Suppressor macrophage treated with lipopolysaccharide for 4 hours (primary cell): Measurements from ENCODE around the gene GLYR1.
A peak's percentile ranks its signal among the peaks of the same experiment; 100 is the strongest.
"Not testable (repeated sequence)": the region's sequence is repeated elsewhere in the genome, so short reads cannot be mapped to it uniquely, and the experiment has no call there.

Experiments used
- DNase-seq: peaks from one replicate; pipeline ENCODE4 v3.0.0-alpha.2; 2020

The GLYR1 gene

DNA sequence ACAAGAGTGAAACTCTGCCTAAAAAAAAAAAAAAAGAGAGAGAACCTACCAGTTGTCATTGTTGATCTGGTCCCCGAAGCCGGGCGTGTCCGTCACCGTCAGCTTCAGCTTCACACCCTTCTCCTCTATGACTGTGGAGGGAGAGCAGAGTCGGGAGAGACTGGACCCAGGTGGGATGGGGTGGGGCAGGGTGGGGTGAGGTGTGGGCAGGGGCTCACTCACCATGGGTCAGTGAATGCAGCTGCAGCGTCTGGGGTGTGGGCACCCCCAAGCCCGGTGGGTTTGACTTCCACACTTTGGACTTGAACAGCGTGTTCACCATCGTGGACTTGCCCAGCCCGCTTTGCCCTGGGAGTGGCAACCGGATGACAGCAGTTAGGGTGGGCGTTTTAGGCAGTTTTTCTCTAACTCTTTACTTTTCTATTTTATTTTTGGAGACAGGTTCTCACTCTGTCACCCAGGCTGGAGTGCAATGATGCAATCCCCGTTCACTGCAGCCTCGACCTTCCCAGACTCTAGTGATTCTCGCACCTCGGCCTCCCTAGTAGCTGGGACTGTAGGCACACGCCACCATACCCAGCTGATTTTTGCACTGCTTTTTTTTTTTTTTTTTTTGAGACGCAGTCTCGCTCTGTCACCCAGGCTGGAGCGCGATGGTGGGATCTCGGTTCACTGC, 61.2 kb downstream of the GLYR1 start:
- no peak for DNase-seq

DNA sequence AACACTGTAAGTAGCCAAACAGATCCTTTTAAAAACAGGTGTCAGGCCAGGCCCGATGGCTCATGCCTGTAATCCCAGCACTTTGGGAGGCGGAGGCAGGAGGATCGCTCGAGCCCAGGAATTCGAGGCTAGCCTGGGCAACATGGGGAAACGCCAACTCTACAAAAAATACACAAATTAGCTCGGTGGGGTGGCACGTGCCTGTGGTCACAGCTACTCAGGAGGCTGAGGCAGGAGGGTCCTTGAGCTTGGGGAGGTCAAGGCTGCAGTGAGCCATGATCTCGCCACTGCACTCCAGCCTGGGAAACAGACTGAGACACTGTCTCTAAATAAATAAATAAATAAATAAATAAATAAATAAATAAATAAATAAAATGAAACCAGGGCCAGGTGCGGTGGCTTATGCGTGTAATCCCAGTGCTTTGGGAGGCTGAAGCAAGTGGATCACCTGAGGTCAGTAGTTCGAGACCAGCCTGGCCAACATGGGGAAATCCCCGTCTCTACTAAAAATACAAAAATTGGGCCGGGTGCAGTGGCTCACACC, 62.6 kb downstream of the GLYR1 start:
- not testable (repeated sequence) for DNase-seq

DNA sequence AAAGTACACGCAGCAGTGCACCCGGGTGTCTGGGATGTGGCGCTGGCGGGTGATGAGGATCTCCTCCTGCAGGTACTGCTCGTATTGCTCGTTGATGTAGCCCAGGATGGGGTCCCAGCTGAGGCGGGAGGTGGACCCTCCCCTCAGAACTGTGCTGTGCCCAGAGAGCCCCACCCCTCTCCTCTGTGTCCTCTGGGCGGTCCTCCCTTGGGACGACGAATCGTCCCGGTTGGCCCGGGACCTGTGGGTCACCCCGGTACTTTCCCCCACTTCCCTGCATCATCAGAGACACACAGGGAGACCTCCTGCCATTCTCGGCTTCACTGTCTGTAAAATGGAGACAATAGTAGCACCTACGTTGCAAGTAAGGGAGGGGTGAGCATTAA, 63.1 kb downstream of the GLYR1 start:
- DNase-seq, result no peak

DNA sequence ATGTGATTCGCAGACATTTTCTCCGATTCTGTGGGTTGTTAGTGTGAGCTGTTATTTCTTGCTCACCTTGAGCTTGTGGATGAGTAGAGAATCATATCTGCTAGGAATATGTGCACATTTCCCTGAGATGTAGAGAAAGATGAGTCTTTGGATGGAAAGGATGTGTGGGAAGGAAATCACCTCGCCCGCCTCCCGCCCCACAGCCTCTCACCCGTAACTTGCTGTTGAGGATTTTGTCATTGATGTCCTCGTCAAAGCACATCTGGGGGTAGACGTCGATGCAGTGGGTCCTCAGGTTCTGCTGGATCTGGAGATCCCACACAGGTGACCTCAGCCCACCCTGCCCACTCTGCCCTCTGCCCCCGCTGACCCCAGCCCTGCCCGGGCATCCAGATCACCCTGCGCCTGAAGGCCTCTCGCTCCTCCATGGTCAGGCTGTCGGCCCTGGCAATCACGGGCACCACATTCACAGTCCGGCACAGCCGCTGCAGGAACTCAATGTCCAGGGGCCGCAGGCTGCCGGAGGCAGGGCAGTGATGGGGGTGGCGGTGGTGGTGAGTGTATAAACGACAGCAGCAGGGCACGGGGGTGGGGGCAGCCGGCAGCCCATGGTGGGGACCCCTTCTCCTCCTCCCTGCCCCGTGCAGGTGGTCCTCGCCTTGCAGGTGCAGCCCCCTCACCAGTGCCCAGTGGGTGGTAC, 63.7 kb downstream of the GLYR1 start:
- DNase-seq, result no peak

DNA sequence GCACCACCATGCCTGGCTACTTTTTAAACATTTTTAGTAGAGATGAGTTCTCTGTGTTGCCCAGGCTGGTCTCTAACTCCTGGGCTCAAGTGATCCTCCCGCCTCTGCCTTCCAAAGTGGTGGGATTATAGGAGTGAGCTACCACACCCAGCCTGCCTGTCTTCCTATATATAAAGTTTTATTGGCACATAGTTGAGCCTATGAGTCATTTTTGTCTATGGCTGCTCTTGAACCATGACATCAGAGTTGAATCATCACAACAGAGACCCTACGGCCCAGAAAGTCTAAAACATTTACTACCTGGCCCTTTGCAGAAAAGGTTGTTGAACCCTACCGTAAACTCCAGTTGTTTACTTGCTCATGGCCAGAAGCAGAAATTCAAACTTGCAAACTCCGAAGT, 66.9 kb downstream of the GLYR1 start:
- DNase-seq, result no peak

DNA sequence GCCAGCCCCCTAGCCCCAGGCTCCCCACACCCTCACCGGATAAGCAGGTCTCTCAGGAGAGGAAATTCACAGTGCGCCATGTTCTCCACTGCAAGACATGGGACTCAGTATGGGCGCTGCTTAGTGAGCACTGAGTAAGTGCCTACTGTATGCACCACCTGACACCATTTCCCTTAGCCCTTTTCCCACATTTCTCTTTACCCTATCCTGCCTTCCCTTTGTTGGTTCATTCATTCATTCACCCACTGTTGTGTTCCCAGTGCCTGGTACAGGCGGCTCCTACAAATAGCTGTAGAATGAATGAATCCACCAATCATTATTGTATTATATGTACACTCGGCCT, 69.1 kb downstream of the GLYR1 start:
- DNase-seq, result no peak

DNA sequence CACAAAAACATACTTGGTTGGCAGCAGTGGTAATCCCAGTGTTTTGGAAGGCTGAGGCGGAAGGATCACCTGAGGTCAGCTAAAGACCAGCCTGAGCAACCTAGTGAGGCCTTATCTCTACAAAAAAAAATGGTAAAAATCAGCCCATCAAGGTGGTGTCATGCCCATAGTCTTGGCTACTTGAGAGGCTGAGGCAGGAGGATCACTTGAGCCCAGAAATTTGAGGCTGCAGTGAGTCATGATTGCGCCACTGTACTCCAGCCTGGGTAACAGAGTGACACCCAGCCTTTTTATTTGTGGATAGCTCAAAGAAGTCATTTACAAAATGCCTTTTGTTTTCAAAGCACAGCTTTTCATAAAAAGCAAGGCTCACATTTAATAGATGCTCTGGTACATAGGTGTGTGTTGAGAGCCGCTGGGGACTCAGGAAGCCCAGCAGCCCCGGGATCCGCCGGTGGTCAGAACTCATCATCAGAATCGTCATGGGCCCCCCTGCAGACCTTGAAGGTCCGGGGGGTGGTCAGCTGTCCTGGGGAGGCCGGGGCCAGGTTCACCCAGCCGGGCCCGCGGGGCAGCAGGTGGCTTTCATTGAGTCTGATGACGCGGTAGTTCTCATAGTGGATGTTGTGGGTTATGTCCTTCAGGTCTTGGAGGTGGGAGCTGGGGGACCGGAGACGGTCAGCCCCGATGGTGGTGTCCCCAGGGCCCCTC, 69.6 kb downstream of the GLYR1 start:
- no peak for DNase-seq

DNA sequence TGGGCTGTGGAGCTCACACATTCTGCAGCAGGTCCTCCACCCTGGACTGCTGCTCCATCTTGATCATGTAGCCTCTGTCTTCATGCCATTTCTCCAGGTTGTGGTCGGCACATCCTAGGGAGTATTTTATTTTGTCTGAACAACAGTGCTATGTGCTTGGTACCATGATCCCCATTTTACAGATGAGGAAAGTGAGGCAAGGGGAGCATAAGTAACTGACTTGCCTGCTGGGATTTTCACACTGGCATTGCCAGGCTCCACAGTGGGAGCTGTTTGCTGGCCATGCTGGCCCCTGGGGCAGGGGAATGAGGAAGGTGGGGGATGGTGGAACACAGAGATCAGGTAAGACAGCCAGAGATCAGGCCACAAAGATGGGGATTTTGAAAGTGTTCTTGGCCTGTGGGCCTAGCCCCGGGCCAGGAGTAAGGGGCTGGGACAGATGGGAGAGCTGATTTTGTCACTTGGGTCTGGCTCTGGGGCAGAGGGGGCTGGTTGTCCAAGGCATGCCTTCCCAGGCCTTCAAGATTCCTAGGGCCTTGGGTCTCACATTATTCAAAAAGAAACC, 70.9 kb downstream of the GLYR1 start:
- no peak for DNase-seq

DNA sequence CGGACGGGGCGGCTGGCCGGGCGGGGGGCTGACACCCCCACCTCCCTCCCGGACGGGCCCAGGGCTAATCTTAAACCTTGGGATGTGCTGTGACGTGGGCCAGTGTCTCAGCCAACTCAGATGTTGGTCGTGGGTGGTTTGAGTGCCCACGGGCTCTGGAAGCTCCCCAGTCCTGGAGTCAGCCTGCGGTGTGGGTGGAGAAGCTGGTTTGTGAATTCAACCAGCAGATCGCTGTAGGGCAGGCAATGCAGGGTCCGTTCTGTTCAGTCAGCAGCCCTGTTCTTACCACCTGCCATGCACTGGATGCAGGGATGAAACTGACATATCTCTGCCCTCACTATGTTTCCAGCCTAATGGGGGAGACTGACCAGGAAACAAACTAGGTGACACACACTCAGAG, 72.1 kb downstream of the GLYR1 start:
- no peak for DNase-seq

DNA sequence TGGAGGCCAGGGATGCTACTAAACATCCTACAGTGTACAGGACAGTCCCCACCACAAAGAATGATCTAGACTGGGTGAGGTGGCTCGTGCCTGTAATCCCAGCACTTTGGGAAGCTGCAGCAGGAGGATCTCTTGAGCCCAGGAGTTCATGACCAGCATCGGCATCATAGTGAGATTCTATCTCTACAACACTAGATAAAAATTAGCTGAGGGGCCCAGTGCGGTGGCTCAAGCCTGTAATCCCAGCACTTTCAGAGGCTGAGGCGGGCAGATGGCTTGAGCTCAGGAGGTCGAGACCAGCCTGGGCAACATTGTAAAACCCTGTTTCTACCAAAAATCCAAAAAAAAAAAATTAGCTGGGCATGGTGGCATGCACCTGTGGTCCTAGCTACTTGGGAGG, 74.7 kb downstream of the GLYR1 start:
- DNase-seq, result no peak

DNA sequence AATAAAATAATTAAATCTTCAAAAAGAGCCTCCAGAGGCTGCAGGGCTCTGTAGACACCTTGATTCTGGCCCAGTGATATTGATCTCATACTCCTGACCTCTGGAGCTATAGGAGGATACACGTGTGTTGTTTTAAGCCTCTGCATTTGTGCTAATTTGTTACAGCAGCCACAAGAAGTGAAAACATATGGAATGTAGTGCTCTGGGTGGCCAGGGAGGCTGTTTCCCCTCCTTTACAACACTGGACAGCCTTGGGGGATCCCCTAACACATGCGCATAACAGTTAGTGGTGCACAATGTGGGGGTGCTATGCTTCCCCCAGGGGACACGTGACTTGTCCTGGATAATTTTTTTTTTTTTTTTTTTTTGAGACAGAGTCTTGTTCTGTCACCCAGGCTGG, 75.4 kb downstream of the GLYR1 start:
- no peak for DNase-seq

DNA sequence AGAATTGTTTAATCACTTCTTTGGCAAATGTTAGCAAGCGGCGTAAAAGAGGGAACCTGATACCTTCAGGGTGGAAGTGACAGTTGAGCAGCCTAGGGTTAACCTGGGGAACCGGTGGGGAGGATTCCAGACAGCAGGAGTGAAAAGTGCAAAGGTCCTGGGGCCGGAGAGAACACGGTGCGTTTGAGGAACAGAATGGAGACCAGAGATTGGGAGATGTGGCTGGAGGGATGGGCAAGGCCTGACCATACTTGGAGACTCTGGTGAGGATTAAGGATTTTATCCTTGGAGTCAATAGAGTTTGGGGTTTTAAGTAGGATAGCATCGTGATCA, 77.8 kb downstream of the GLYR1 start:
- DNase-seq, result no peak

DNA sequence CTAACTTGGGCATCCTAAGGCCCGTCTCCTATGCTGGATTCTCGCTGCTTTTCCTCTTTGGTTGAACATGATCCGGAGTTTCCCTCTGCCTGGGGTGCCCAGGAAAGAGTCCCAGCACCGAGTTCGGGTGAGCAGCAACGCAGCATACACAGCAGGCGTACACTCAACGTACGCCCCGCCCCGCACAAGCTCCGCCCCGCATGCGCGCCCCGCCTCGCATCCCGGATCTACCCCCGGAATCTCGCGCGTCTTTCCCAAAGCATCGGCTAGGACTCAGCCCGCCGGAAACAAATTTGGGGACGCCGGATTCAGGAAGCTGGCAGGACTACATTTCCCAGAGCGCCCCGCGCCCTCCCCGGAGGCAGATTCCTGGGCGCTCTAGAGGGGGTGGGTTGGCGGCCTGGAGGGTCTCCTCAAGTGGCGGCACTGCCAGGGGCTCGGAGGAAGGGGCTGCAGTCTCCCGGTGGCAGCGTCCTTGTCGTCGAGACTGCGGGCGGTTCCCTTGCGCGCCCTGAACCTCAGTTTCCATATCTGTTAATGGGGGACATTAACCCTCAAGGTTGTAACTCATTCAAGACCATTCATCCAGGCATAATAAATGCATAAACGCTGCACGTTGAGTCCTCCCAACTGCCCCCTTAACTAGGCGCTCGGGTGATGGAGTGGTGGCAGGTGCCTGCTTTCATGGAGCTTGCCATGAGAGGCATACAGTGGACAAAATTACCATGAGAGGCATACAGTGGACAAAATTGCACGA, 78.4 kb downstream of the GLYR1 start:
- peak; percentile 97 for DNase-seq

DNA sequence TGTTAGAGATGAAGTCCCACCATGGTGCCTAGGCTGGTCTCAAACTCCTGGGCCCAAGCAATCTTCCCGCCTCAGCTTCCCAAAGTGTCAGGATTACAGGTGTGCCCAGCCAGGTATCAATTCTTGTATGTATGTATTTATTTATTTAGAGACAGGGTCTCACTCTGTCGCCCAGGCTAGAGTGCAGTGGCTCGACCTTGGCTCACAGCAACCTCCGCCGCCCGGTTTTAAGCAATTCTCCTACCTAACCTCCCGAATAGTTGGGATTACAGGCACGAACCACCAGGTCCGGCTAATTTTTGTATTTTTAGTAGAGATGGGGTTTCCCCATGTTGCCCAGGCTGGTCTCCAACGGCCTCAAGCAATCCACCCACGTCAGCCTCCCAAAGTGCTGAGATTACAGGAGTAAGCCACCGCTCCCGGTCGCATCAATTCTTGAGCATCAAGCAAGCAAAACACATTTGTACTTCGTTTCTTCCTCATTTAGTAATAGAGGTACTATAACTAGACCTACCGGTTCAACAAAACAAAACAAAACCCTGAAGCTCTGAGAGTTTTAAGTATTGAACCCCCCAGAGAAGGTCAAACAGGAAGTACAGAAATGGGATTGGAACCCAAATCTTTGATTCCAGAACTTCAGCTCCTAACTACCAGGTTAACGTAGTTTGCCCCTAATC, 79.1 kb downstream of the GLYR1 start:
- peak; percentile 51 for DNase-seq

DNA sequence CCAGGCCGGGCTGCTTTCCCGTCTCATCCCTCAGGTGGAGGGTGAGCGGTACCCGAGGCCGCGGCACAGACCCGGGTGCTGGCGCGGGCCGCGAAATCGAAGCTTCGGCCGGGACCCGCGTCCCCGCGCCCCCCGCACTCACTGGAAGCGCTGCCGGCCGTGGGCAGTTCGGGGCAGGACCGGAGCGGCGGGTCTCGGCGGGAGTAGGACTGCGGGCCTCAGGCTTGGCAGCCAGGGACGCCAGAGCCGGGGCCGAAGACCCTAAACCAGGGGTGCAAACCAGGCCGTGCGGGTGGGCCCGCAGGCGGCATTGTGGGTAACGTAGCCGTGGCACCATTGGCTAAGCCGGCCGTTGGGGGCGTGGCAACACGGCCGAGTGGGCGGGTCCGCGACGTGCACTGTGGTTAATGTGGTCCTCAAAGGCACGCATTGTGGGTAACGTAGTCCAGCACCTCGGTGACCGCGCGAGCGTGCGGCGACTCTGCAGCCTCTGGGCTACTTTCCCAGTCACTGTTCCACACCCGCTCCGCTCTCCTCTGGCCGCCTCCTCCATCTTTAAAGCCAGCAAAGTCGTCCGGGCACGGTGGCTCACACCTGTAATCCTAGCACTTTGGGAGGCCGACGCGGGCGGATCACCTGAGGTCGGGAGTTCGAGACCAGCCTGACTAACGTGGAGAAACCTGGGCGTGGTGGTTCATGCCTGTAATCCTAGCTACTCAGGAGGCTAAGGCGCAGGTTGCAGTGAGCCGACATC, 80.0 kb downstream of the GLYR1 start, which contains the start of gene ZNF500:
Gene ZNF500, minus strand, starts transcription at position 288 of the 754 bp plus-strand sequence. CDS start 1,184 bp downstream, outside the sequence.
- DNase-seq, result peak; percentile 98

DNA sequence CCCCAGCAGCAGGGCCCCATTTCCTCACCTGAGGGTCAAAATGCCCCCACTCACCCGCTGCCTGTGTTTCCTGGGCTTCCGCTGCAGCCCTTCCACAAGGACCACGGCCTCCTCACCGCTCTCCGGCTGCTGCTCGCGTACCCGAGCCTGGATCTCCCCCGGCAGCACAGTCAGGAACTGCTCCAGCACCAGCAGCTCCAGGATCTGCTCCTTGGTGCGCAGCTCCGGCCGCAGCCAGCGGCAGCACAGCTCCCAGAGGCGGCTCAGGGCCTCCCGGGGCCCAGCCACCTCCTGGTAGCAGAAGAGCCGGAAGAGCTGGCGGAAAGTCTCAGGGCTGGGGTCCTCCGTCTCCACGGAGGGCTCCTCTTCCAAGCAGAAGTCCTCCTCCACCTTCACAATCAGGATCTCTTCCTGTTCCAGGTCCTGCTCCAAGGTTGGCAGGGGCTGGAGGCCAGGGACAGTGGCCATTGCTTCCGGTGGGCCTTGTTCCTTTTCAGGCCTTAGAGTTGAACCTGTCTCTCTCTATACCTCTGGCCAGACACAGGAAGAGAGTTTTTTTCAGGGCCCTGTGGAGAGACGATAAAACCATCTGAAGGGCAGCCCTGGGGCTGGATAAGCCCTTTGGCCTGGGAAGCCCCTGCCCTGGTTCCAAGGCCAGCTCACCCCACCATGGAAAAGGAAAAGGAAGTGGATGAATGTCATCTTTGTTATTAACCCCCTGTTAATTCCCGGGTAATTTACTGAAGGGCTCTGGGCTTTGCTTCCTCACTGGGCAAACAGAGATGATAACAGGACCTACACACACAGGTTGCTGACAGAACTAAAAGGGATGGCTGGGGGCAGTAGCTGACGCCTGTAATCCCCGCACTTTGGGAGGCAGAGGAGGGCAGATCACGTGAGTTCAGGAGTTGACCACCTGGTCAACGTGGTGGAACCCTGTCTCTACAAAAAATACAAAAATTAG, 81.3 kb downstream of the GLYR1 start:
- no peak for DNase-seq

DNA sequence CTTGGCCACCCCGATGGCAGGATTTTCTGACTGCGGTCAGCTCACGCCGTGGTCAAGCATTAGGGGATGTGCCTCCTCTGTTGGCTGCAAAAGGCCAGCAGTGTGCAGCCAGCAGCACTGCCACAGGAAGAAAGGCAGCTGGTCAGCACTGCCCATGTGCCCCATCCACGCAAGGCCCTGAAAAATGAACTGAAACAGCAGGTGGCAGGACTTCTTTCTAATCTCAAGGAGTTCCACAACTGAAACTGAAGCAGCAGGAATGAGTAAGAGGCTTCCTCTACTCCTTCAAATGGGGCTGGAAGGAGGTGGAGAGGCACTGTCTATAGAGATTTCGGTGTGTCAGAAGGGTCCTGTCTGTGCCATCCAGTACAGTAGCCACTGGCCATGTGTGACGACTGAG, 83.3 kb downstream of the GLYR1 start:
- no peak for DNase-seq

DNA sequence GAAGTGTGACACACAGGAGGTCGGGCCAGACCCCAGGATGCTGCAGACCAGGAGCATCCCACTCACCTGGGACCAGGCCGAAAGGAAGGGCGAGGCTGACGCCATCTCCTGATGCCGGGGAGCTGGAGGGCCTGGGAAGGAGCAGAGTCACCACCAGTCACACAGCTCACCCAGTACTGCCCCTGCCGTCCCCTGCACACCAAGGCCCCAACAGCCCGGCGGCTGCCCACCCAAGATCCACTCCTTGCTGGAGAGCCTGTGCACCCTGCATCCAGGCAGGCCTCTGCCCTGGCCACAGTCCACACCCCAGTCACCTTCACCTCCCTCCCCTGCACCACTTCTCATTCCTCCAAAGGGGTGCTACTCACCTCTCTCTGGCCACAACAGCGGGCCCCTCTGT, 84.9 kb downstream of the GLYR1 start:
- no peak for DNase-seq

DNA sequence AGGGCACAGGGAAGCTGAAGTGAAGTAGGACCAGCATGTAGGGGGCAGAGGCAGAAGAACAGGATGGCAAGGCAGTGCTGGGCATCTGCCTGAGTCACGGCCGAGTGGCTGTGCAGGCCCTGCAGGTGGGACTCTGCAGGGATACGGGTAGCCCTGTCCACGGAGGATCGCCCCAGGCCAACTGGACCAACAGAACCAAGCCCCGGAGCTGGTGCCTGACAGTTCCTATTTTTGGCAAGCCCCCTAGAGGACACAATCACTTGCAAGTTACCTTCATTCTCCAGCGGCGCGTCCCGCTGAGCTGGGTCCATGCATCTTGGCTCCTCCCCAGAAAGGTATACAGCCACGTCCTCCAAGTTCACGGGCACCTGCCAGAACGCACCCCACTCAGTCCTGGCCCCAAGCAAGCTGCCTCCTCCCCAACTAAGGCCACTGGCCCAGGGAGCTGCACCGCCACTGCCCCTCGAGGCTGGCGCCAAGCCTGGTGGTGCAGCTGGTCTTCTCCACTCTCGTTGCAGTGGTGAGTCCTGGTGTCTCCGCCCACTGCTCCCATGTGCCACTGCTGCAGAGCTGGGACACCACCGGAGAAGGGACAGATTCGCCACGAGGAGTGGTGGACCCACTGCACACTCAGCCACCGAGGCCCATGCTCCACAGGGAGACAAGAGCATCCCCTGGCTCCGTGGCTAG, 86.7 kb downstream of the GLYR1 start:
- DNase-seq, result no peak

DNA sequence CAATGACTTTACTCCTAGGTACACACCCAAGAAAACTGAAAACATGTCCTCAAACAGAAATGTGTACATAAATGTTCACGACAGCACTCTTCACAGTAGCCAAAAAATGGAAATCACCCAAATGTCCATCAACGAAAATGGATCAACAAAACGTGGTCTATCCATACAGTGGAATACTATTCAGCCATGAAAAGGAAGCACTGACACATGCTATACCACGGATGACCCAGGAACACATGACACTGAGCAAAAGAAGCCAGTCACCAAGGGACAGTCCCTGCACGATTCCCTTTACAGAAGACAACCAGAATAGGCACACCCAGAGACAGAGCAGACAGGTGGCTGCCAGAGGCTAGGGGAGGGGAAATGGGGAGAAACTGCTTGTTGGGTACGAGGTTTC, 91.4 kb downstream of the GLYR1 start:
- no peak for DNase-seq
